DOHH2 (cell line): ENCODE measurements around the gene CHRM4.

Experiments
- EZH2phosphoT487 ChIP-seq: fragments of 200-600 bp; sonication (generic); IDR thresholded peaks from 2 replicates; pipeline ENCODE4 v1.6.1; 2017; ENCODE audit warnings: borderline replicate concordance, mild to moderate bottlenecking, antibody characterized with exemption, low read length, moderate library complexity, mixed read lengths
- TF ChIP-seq, protein P1 (sequence below): fragments of 200-600 bp; sonication (generic); IDR thresholded peaks from one replicate; pipeline ENCODE4 v1.5.1; 2014; ENCODE audit warnings: antibody characterized with exemption, mild to moderate bottlenecking, low read depth, low read length; ENCODE audit not compliant: poor library complexity, severe bottlenecking

DNA sequence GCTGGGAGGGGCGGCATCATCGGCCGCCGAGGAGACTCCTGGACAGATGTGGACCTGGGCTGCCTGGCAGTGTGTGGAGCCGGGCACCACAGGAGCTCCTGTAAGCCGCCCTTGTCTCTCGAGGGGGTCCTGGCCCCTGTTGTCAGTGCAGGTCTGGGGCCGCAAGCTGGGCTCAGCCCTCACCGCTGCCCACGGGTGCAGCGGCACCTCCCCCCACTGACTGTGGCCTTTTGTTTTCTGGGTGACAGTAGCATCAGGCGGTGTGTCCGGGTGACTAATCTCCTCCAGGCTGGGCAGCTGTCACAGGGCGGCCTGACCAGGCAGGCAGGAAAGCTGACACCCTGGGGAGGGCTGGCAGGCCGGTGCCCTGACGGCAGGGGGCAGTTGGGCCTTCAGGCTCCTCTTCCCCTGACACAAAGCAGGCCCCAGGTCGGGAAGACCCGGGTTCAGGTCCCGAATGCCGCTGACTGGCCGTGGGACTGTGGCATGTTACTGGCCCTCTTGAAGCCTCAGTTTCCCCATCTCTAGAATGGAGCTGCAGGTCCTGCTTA lies 28.0 kb downstream of the CHRM4 start:
- TF ChIP-seq, protein P1, sequence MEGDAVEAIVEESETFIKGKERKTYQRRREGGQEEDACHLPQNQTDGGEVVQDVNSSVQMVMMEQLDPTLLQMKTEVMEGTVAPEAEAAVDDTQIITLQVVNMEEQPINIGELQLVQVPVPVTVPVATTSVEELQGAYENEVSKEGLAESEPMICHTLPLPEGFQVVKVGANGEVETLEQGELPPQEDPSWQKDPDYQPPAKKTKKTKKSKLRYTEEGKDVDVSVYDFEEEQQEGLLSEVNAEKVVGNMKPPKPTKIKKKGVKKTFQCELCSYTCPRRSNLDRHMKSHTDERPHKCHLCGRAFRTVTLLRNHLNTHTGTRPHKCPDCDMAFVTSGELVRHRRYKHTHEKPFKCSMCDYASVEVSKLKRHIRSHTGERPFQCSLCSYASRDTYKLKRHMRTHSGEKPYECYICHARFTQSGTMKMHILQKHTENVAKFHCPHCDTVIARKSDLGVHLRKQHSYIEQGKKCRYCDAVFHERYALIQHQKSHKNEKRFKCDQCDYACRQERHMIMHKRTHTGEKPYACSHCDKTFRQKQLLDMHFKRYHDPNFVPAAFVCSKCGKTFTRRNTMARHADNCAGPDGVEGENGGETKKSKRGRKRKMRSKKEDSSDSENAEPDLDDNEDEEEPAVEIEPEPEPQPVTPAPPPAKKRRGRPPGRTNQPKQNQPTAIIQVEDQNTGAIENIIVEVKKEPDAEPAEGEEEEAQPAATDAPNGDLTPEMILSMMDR = no peak
- no peak for TF ChIP-seq EZH2phosphoT487
